Neural progenitor cell (in vitro differentiated cells): ENCODE measurements around the gene ARHGAP24.

ENCODE experiments used
- EZH2 ChIP-seq: fragments of 200-600 bp; sonication (generic); IDR thresholded peaks from 2 replicates; pipeline ENCODE4 v1.6.1; 2017; ENCODE audit warnings: antibody characterized with exemption, mild to moderate bottlenecking, moderate library complexity
- TF ChIP-seq, protein P1 (sequence below): fragments of 200-600 bp; sonication (generic); IDR thresholded peaks from 2 replicates; pipeline ENCODE4 v1.5.1; 2017; ENCODE audit warnings: antibody characterized with exemption, mild to moderate bottlenecking

GRCh38 chr4:85864259-85865205, 389.6 kb downstream of the ARHGAP24 start:
- TF ChIP-seq, protein P1, sequence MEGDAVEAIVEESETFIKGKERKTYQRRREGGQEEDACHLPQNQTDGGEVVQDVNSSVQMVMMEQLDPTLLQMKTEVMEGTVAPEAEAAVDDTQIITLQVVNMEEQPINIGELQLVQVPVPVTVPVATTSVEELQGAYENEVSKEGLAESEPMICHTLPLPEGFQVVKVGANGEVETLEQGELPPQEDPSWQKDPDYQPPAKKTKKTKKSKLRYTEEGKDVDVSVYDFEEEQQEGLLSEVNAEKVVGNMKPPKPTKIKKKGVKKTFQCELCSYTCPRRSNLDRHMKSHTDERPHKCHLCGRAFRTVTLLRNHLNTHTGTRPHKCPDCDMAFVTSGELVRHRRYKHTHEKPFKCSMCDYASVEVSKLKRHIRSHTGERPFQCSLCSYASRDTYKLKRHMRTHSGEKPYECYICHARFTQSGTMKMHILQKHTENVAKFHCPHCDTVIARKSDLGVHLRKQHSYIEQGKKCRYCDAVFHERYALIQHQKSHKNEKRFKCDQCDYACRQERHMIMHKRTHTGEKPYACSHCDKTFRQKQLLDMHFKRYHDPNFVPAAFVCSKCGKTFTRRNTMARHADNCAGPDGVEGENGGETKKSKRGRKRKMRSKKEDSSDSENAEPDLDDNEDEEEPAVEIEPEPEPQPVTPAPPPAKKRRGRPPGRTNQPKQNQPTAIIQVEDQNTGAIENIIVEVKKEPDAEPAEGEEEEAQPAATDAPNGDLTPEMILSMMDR, result no peak
- no peak for TF ChIP-seq EZH2
